HFFc6 (cell line): ENCODE results near the gene TTC39C. TPM values are rescaled to one million over a fixed set of nuclear protein-coding genes. Genes with fewer than 3 reads are reported as not detected.
"Not testable (repeated sequence)": the region's sequence is repeated elsewhere in the genome, so short reads cannot be mapped to it uniquely, and the experiment has no call there.

Experiments used
- DNase-seq: peaks from one replicate; pipeline ENCODE4 v3.0.0-alpha.2; 2018
- H3K27ac Mint-ChIP-seq: 2 replicates; pipeline ENCODE4 v1.8.0; 2020; ENCODE audit warnings: mild to moderate bottlenecking, mixed read lengths
- H3K27me3 Mint-ChIP-seq: 2 replicates; pipeline ENCODE4 v1.8.0; 2021; ENCODE audit warnings: mild to moderate bottlenecking, moderate library complexity, mixed read lengths; ENCODE audit not compliant: insufficient read depth
- H3K36me3 Mint-ChIP-seq: 2 replicates; pipeline ENCODE4 v1.8.0; 2021; ENCODE audit warnings: low read depth, mixed read lengths
- H3K4me1 Mint-ChIP-seq: 2 replicates; pipeline ENCODE4 v1.8.0; 2020; ENCODE audit warnings: low read depth, mixed read lengths
- H3K4me3 Mint-ChIP-seq: 2 replicates; pipeline ENCODE4 v1.8.0; 2020; ENCODE audit warnings: mild to moderate bottlenecking, moderate library complexity, mixed read lengths
- H3K9me3 Mint-ChIP-seq: 2 replicates; pipeline ENCODE4 v1.8.0; 2020; ENCODE audit warnings: mild to moderate bottlenecking, mixed read lengths
- CTCF ChIP-seq: fragments of 200-600 bp; sonication (generic); IDR thresholded peaks from 2 replicates; pipeline ENCODE4 v1.5.0; 2021; ENCODE audit warnings: antibody characterized with exemption, mild to moderate bottlenecking
- total RNA-seq, 6 experiments: library from RNA; stranded (reverse); fragmentation: NEBNext Ultra II Directional; extraction: Animal tissue kit (Norgen Biotek cat#: 25700); gene quantifications; 2 replicates in 1 of 6; 3 replicates in 5 of 6; pipeline ENCODE4 v1.2.3, GENCODE V29; 2021

TTC39C gene
- total RNA-seq, 6 experiments from 2014 or later: 10.1 to 21.3 (median 17.4) TPM

GRCh38 chr18:24068945-24069693 lies 54.6 kb downstream of the TTC39C start:
- H3K9me3 Mint-ChIP-seq: no peaks in the 10 kb centered on the region
- H3K27ac Mint-ChIP-seq: no peak overlapping the region
- peaks cover 10% of the 10 kb centered on the region for H3K4me1 Mint-ChIP-seq
- H3K36me3 Mint-ChIP-seq: peaks cover 9% of the 10 kb centered on the region
- no peak for DNase-seq
- no peak for TF ChIP-seq CTCF
- no peaks in the 10 kb centered on the region for H3K27me3 Mint-ChIP-seq
- no peak overlapping the region for H3K4me3 Mint-ChIP-seq

GRCh38 chr18:24071029-24071428 lies 56.5 kb downstream of the TTC39C start:
- peaks cover 10% of the 10 kb centered on the region for H3K4me1 Mint-ChIP-seq
- H3K36me3 Mint-ChIP-seq: peaks cover 14% of the 10 kb centered on the region
- no peaks in the 10 kb centered on the region for H3K9me3 Mint-ChIP-seq
- no peak for TF ChIP-seq CTCF
- H3K4me3 Mint-ChIP-seq: no peak overlapping the region
- peaks cover 2% of the 10 kb centered on the region; the same call in 1 of the 2 replicates for H3K27me3 Mint-ChIP-seq
- DNase-seq: no peak
- H3K27ac Mint-ChIP-seq: no peak overlapping the region

GRCh38 chr18:24071779-24072178 lies 57.2 kb downstream of the TTC39C start:
- Mint-ChIP-seq H3K27ac (no peak overlapping the region), H3K36me3 (peaks cover 14% of the 10 kb centered on the region), H3K9me3 (no peaks in the 10 kb centered on the region), H3K4me1 (peaks cover 13% of the 10 kb centered on the region), H3K4me3 (no peak overlapping the region), H3K27me3 (peaks cover 2% of the 10 kb centered on the region; the same call in 1 of the 2 replicates)
- DNase-seq: no peak
- no peak for TF ChIP-seq CTCF

- H3K9me3 Mint-ChIP-seq: no peaks in the 10 kb centered on the region
Observed at GRCh38 chr18:24072743-24073142, 58.2 kb downstream of the TTC39C start.

DNA sequence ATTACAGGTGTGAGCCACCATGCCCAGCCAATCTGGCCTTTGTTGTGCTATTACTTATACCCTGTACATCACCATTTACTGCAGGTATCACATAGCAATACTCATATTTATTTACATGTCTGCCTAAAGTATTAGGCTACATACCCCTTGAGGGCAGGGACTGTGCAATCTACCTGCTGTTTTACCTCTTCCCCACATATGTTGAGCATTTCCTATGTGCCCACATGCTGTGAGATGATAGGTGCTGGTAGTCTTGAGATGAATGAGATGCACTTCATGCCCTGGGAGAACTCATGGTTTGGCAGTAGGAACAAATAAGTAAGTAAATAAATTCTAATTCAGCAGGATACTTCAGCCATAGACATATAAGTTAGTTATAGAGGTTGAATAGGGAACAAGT lies 59.2 kb downstream of the TTC39C start:
- H3K4me1 Mint-ChIP-seq: peaks cover 19% of the 10 kb centered on the region
- H3K36me3 Mint-ChIP-seq: peaks cover 9% of the 10 kb centered on the region
- H3K27me3 Mint-ChIP-seq: peaks cover 2% of the 10 kb centered on the region; the same call in 1 of the 2 replicates
- H3K4me3 Mint-ChIP-seq: no peak overlapping the region
- no peak overlapping the region for H3K27ac Mint-ChIP-seq
- DNase-seq: no peak
- no peaks in the 10 kb centered on the region for H3K9me3 Mint-ChIP-seq
- no peak for TF ChIP-seq CTCF

More at GRCh38 chr18:24072743-24073142, 58.2 kb downstream of the TTC39C start:
- Mint-ChIP-seq H3K36me3 (peaks cover 9% of the 10 kb centered on the region), H3K4me1 (peaks cover 19% of the 10 kb centered on the region), H3K27me3 (peaks cover 2% of the 10 kb centered on the region; the same call in 1 of the 2 replicates), H3K27ac (no peak overlapping the region), H3K4me3 (no peak overlapping the region)
- DNase-seq: no peak
- TF ChIP-seq CTCF: no peak

GRCh38 chr18:24074757-24075156 lies 60.2 kb downstream of the TTC39C start:
- not testable (repeated sequence) for H3K27ac Mint-ChIP-seq

More at GRCh38 chr18:24074757-24075156, 60.2 kb downstream of the TTC39C start:
- not testable (repeated sequence) for H3K4me3 Mint-ChIP-seq, H3K9me3 Mint-ChIP-seq, H3K27me3 Mint-ChIP-seq, H3K36me3 Mint-ChIP-seq, DNase-seq
- H3K4me1 Mint-ChIP-seq: peaks cover 19% of the 10 kb centered on the region
